ENCODE results near the gene CASZ1. TPM values are rescaled to one million over a fixed set of nuclear protein-coding genes. Genes with fewer than 3 reads are reported as not detected.

CASZ1 gene
- total RNA-seq, 4 donors from 2014 or later: 5.2 to 38.5 (median 18.7) TPM

- no peak for TF ChIP-seq POLR2A (IDR thresholded peaks at IDR 0.05)
- no peak for TF ChIP-seq CTCF (IDR thresholded peaks at IDR 0.05)
- no peaks in the 10 kb centered on the region for H3K36me3 ChIP-seq
- peak overlapping the region; percentile 78 to 90 (median 84) for H3K27ac ChIP-seq
- 62 to 63% methylated on average over 35 of the region's 35 CpGs for WGBS, 2 donors
- H3K4me3 ChIP-seq (replicated peaks in 1 of 3): no peak overlapping the region
- peaks cover 73 to 78% of the 10 kb centered on the region in 2 donors for H3K4me1 ChIP-seq
- no peak for DNase-seq
- intact Hi-C loops (cut with DNase I): no loop called here
- no peaks in the 10 kb centered on the region for H3K27me3 ChIP-seq
- H3K9me3 ChIP-seq: no peaks in the 10 kb centered on the region
These were observed 123.9 kb downstream of the CASZ1 start for GRCh38 chr1:10672343-10673050.

- H3K9me3 ChIP-seq: no peaks in the 10 kb centered on the region
- intact Hi-C loops (cut with DNase I): no loop called here
- H3K4me1 ChIP-seq: peaks cover 67 to 78% of the 10 kb centered on the region in 2 donors
- peak overlapping the region; percentile 33 to 84 (median 78) for H3K27ac ChIP-seq
- peak; percentile 70 to 75 for DNase-seq
- no peaks in the 10 kb centered on the region for H3K36me3 ChIP-seq
- TF ChIP-seq CTCF (IDR thresholded peaks at IDR 0.05) (no peak), POLR2A (IDR thresholded peaks at IDR 0.05) (no peak)
- WGBS, 2 donors: 23 to 37% methylated on average over 15 to 24 of the region's 27 CpGs
- no peak overlapping the region for H3K4me3 ChIP-seq (replicated peaks in 1 of 3)
- no peaks in the 10 kb centered on the region for H3K27me3 ChIP-seq
These were observed 124.7 kb downstream of the CASZ1 start for GRCh38 chr1:10671622-10672342.

GRCh38 chr1:10671090-10671489 lies 125.4 kb downstream of the CASZ1 start:
- Histone ChIP-seq H3K4me1 (peaks cover 69 to 82% of the 10 kb centered on the region in 2 donors), H3K36me3 (no peaks in the 10 kb centered on the region), H3K4me3 (replicated peaks in 1 of 3) (no peak overlapping the region), H3K27me3 (no peaks in the 10 kb centered on the region), H3K27ac (peak overlapping the region; percentile 33 to 84 (median 78)), H3K9me3 (no peaks in the 10 kb centered on the region)
- 63 to 72% methylated on average over 18 of the region's 18 CpGs for WGBS, 2 donors
- no peak for DNase-seq
- TF ChIP-seq CTCF (IDR thresholded peaks at IDR 0.05): no peak
- no peak for TF ChIP-seq POLR2A (IDR thresholded peaks at IDR 0.05)
- intact Hi-C loops (cut with DNase I): no loop called here

GRCh38 chr1:10670190-10670589 lies 126.3 kb downstream of the CASZ1 start:
- H3K36me3 ChIP-seq: no peaks in the 10 kb centered on the region
- DNase-seq: no peak
- no peak overlapping the region for H3K4me3 ChIP-seq (replicated peaks in 1 of 3)
- no peaks in the 10 kb centered on the region for H3K9me3 ChIP-seq
- WGBS, 2 donors: 92 to 97% methylated on average over 6 to 10 of the region's 10 CpGs
- H3K27ac ChIP-seq: peak overlapping the region in 1 of 3 donors; percentile 90
- TF ChIP-seq CTCF (IDR thresholded peaks at IDR 0.05): no peak
- no peak for TF ChIP-seq POLR2A (IDR thresholded peaks at IDR 0.05)
- no peaks in the 10 kb centered on the region for H3K27me3 ChIP-seq
- peaks cover 67 to 82% of the 10 kb centered on the region in 2 donors for H3K4me1 ChIP-seq
- intact Hi-C loops (cut with DNase I): no loop called here

GRCh38 chr1:10669570-10669969 lies 126.9 kb downstream of the CASZ1 start:
- no peak overlapping the region for H3K4me3 ChIP-seq (replicated peaks in 1 of 3)
- WGBS, 2 donors: 88 to 93% methylated on average over 7 to 9 of the region's 12 CpGs
- H3K27ac ChIP-seq: peak overlapping the region in 1 of 3 donors; percentile 90
- H3K27me3 ChIP-seq: no peaks in the 10 kb centered on the region
- H3K4me1 ChIP-seq: peaks cover 62 to 78% of the 10 kb centered on the region in 2 donors
- no peaks in the 10 kb centered on the region for H3K36me3 ChIP-seq
- no peak for DNase-seq
- TF ChIP-seq POLR2A (IDR thresholded peaks at IDR 0.05): no peak
- no peak for TF ChIP-seq CTCF (IDR thresholded peaks at IDR 0.05)
- intact Hi-C loops (cut with DNase I): no loop called here
- H3K9me3 ChIP-seq: no peaks in the 10 kb centered on the region

Data from thyroid gland (tissue), 4 donors.